ENCODE results near the gene FOXF1.

DNA sequence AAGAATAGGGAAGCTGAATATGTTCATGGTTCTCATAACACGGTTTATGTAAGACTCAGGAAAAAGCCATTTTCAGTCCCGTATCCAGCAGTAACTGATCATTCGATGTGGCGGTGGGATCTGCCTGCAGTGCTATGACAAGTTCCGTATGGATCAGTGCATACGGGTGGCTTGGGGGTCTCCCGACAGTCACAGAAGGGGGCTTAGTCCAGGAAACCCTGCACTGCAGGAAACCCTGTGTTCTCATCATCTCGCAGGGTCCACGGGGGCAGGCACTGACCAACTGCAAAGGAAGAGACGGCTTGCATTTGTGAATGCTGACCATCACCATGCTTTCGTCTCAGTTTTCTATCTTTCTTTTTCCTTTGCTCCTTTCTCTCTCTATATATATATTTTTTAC, 37.0 kb downstream of the FOXF1 start:
- TF ChIP-seq CTCF (IDR thresholded peaks at IDR 0.05) (no peak), ZFX (IDR thresholded peaks at IDR 0.05; ENCODE audit: borderline replicate concordance) (no peak)

Measured in 22Rv1 (cell line).